ENCODE data around the gene PSMB7. TPM values are rescaled to one million over a fixed set of nuclear protein-coding genes. Genes with fewer than 3 reads are reported as not detected.
A peak's percentile ranks its signal among the peaks of the same experiment; 100 is the strongest.

PSMB7 gene
- total RNA-seq, 1 donor from 2014 or later: 183 TPM

- H3K79me2 ChIP-seq (ENCODE audit: insufficient read depth, low read length): peaks cover 88% of the 10 kb centered on the region
- no peaks in the 10 kb centered on the region for H3K9me3 Mint-ChIP-seq (ENCODE audit: unreplicated experiment)
- no peaks in the 10 kb centered on the region for H3K27me3 ChIP-seq (ENCODE audit: insufficient read depth, low read length)
- H2AFZ ChIP-seq (ENCODE audit: low read depth, low read length): no peak overlapping the region
- H3K4me3 Mint-ChIP-seq (ENCODE audit: unreplicated experiment): no peak overlapping the region
- no peak overlapping the region for H3K27ac ChIP-seq (ENCODE audit: low read depth, low read length)
- H3K36me3 Mint-ChIP-seq (ENCODE audit: low read depth, unreplicated experiment): peaks cover 12% of the 10 kb centered on the region
- H3K27ac Mint-ChIP-seq (ENCODE audit: unreplicated experiment): no peak overlapping the region
- FAIRE-seq: no peak
- H4K20me1 ChIP-seq (ENCODE audit: insufficient read depth, low read length): peaks cover 80% of the 10 kb centered on the region
- H3K36me3 ChIP-seq (ENCODE audit: insufficient read depth, low read length): peaks cover 29% of the 10 kb centered on the region
- TF ChIP-seq EZH2 (IDR thresholded peaks at IDR 0.05; ENCODE audit: insufficient read depth, low read length) (no peak), CTCF (IDR thresholded peaks at IDR 0.05; ENCODE audit: insufficient read depth, low read depth, low read length) (no peak)
- no peaks in the 10 kb centered on the region for H3K9me3 ChIP-seq (ENCODE audit: insufficient read depth, low read depth, low read length)
- no peak overlapping the region for H3K4me2 ChIP-seq (ENCODE audit: low read length)
- peaks cover 42% of the 10 kb centered on the region for H3K4me1 Mint-ChIP-seq (ENCODE audit: low read depth, unreplicated experiment)
- no peak for DNase-seq (ENCODE audit: low read depth)
- H3K27me3 Mint-ChIP-seq (ENCODE audit: low read depth, unreplicated experiment): no peaks in the 10 kb centered on the region
- peaks cover 15% of the 10 kb centered on the region for H3K4me1 ChIP-seq (ENCODE audit: insufficient read depth, low read length)
- H3K4me3 ChIP-seq (ENCODE audit: insufficient read depth, low read depth, low read length): no peak overlapping the region
- H3K9ac ChIP-seq (ENCODE audit: low read length): no peak overlapping the region
Measured at GRCh38 chr9:124384210-124384609, 31.0 kb downstream of the PSMB7 start.

GRCh38 chr9:124381170-124381945, 33.9 kb downstream of the PSMB7 start:
- peaks cover 27% of the 10 kb centered on the region for H3K36me3 ChIP-seq (ENCODE audit: insufficient read depth, low read length)
- no peak for TF ChIP-seq CTCF (IDR thresholded peaks at IDR 0.05; ENCODE audit: insufficient read depth, low read depth, low read length)
- TF ChIP-seq EZH2 (IDR thresholded peaks at IDR 0.05; ENCODE audit: insufficient read depth, low read length): no peak
- H3K27me3 Mint-ChIP-seq (ENCODE audit: low read depth, unreplicated experiment): no peaks in the 10 kb centered on the region
- peaks cover 14% of the 10 kb centered on the region for H3K4me1 ChIP-seq (ENCODE audit: insufficient read depth, low read length)
- peaks cover 89% of the 10 kb centered on the region for H3K79me2 ChIP-seq (ENCODE audit: insufficient read depth, low read length)
- no peaks in the 10 kb centered on the region for H3K9me3 Mint-ChIP-seq (ENCODE audit: unreplicated experiment)
- peaks cover 22% of the 10 kb centered on the region for H3K4me1 Mint-ChIP-seq (ENCODE audit: low read depth, unreplicated experiment)
- H3K27me3 ChIP-seq (ENCODE audit: insufficient read depth, low read length): no peaks in the 10 kb centered on the region
- H3K9me3 ChIP-seq (ENCODE audit: insufficient read depth, low read depth, low read length): no peaks in the 10 kb centered on the region
- H2AFZ ChIP-seq (ENCODE audit: low read depth, low read length): no peak overlapping the region
- no peak for FAIRE-seq
- H3K27ac ChIP-seq (ENCODE audit: low read depth, low read length): peak overlapping the region; percentile 27
- no peak overlapping the region for H3K4me3 Mint-ChIP-seq (ENCODE audit: unreplicated experiment)
- no peak overlapping the region for H3K4me3 ChIP-seq (ENCODE audit: insufficient read depth, low read depth, low read length)
- peaks cover 12% of the 10 kb centered on the region for H3K36me3 Mint-ChIP-seq (ENCODE audit: low read depth, unreplicated experiment)
- peak overlapping the region; percentile 3 for H3K4me2 ChIP-seq (ENCODE audit: low read length)
- peak overlapping the region; percentile 87 for H3K27ac Mint-ChIP-seq (ENCODE audit: unreplicated experiment)
- DNase-seq (ENCODE audit: low read depth): peak; percentile 53
- peaks cover 80% of the 10 kb centered on the region for H4K20me1 ChIP-seq (ENCODE audit: insufficient read depth, low read length)
- no peak overlapping the region for H3K9ac ChIP-seq (ENCODE audit: low read length)
